Measurements from ENCODE around the gene RALGAPA1.

RALGAPA1 gene

DNA sequence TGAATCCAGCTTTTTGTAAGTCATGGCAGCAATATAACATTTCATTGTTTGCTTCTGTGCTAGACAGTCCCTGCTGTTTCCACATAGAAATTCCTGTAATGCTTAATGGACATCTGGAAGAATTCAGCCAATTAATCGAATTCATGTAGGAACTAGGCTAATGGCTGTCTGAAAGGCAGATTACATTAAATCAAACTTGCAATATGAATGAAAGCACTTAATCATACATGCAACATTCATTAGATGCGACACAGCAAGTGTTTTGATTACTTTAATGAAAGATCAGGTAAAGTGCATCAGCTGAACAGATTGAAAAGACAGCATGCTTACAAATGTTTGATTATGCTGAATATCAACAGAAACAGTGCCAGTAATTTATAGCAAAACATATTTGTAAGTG, 299.2 kb downstream of the RALGAPA1 start:
- H3K4me3 ChIP-seq (ENCODE audit: control insufficient read depth, low read depth, low read length), result no peak overlapping the region
- no peak for TF ChIP-seq CTCF (conservative IDR thresholded peaks at IDR 0.05; ENCODE audit: control insufficient read depth, insufficient read depth, low read depth, low read length)
- DNase-seq (ENCODE audit: low read depth), result no peak

- no peak overlapping the region for H3K4me3 ChIP-seq (ENCODE audit: control insufficient read depth, low read depth, low read length)
- no peak for TF ChIP-seq CTCF (conservative IDR thresholded peaks at IDR 0.05; ENCODE audit: control insufficient read depth, insufficient read depth, low read depth, low read length)
- peak; percentile 14 for DNase-seq (ENCODE audit: low read depth)
These were observed 302.2 kb downstream of the RALGAPA1 start for GRCh38 chr14:35506927-35507326.

- no peak for DNase-seq (ENCODE audit: low read depth)
- TF ChIP-seq CTCF (conservative IDR thresholded peaks at IDR 0.05; ENCODE audit: control insufficient read depth, insufficient read depth, low read depth, low read length), result no peak
- no peak overlapping the region for H3K4me3 ChIP-seq (ENCODE audit: control insufficient read depth, low read depth, low read length)
These were observed 302.6 kb downstream of the RALGAPA1 start for GRCh38 chr14:35506461-35506860.

DNA sequence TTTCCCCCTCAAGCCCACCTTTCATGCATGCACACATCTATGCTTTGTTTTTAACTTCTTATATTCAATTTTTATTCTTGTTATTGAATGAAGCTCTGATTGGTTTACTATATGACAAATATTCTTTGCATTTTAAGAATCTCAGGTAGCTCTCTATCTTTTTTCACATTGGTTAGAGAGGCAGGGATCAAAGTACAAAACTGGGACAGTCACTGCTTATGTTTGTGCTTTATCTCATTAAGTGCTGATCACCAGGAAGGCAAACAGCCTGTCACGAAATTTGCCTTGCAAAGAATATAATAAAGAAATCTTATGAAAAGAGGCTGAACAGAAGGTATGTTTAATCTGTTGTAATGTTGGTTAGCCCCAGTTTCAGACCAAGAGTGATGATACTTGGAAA, 304.8 kb downstream of the RALGAPA1 start:
- no peak for TF ChIP-seq CTCF (conservative IDR thresholded peaks at IDR 0.05; ENCODE audit: control insufficient read depth, insufficient read depth, low read depth, low read length)
- no peak for DNase-seq (ENCODE audit: low read depth)
- no peak overlapping the region for H3K4me3 ChIP-seq (ENCODE audit: control insufficient read depth, low read depth, low read length)

DNA sequence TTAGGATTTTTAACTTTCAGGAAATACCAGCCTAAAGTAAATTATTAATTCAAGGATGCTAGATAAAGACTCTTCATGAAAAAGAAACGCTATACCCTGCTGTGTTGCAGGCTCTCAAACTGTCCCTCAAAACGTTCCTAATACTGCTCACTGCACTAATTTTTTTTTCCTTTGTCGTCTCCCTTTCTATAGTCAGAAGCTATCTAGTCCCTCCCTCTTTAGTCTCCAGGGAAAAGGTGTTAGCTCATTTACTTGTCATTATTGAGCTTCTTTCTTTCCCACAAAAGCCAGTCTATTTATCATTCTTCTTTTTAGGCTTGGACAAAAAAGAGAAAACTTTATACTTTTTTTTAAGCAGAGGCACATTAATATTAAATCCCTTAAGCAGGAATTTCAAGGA, 305.4 kb downstream of the RALGAPA1 start:
- no peak for TF ChIP-seq CTCF (conservative IDR thresholded peaks at IDR 0.05; ENCODE audit: control insufficient read depth, insufficient read depth, low read depth, low read length)
- no peak for DNase-seq (ENCODE audit: low read depth)
- H3K4me3 ChIP-seq (ENCODE audit: control insufficient read depth, low read depth, low read length), result no peak overlapping the region

DNA sequence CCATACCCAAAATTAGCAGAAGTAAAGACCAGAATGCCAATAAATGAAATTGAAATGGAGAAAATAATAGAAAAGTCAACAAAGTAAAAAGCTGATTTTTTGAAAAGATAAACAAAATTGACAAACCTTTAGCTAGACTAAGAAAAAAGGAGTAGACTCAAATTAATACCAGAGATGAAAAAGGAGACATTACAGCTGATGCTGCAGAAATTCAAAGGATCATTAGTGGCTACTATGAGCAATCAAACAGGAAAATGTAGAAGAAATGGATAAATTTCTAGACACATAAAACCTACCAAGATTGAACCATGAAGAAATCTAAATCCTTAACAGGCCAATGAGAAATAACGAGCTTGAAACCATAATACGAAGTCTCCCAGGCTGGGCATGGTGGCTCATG, 309.9 kb downstream of the RALGAPA1 start:
- TF ChIP-seq CTCF (conservative IDR thresholded peaks at IDR 0.05; ENCODE audit: control insufficient read depth, insufficient read depth, low read depth, low read length), result no peak

DNA sequence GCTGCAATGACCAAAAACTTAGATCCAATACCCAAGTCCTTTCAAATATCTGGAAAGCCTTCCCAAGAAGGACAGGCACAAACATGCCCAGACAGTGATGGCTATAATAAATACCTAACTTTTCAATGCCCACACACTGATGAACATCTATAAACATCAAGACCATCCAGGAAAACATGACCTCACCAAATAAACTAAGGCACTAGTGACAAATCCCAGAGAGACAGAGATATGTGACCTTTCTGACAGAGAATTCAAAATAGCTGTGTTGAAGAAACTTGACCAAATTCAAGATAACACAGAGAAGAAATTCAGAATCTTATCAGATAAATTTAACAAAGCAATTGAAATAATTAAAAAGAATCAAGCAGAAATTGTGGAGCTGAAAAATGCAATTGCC, 313.8 kb downstream of the RALGAPA1 start:
- H3K4me3 ChIP-seq (ENCODE audit: control insufficient read depth, low read depth, low read length), result no peak overlapping the region
- no peak for DNase-seq (ENCODE audit: low read depth)
- TF ChIP-seq CTCF (conservative IDR thresholded peaks at IDR 0.05; ENCODE audit: control insufficient read depth, insufficient read depth, low read depth, low read length), result no peak

More for the DNA sequence above, 309.9 kb downstream of the RALGAPA1 start:
- no peak overlapping the region for H3K4me3 ChIP-seq (ENCODE audit: control insufficient read depth, low read depth, low read length)
- DNase-seq (ENCODE audit: low read depth), result no peak
